ENCODE data around the gene PABPN1L.
A peak's percentile ranks its signal among the peaks of the same experiment; 100 is the strongest.

The PABPN1L gene

GRCh38 chr16:88853325-88853941 is 13.0 kb downstream of the PABPN1L start:
- DNase-seq: peak in 1 of 58 donors; percentile 26

DNA sequence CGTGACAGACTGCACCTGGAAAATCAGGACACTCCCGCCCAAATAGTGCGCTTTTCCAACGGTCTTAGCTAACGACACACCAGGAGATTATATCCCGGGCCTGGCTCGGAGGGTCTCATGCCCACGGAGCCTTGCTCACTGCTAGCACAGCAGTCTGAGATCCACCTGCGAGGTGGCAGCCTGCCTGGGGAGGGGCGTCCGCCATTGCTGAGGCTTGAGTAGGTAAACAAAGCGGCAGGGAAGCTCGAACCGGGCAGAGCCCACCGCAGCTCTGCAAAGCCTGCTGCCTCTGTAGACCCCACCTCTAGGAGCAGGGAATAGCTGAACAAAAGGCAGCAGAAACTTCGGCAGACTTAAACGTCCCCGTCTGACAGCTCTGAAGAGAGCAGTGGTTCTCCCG is 14.8 kb downstream of the PABPN1L start:
- DNase-seq: no peak

DNA sequence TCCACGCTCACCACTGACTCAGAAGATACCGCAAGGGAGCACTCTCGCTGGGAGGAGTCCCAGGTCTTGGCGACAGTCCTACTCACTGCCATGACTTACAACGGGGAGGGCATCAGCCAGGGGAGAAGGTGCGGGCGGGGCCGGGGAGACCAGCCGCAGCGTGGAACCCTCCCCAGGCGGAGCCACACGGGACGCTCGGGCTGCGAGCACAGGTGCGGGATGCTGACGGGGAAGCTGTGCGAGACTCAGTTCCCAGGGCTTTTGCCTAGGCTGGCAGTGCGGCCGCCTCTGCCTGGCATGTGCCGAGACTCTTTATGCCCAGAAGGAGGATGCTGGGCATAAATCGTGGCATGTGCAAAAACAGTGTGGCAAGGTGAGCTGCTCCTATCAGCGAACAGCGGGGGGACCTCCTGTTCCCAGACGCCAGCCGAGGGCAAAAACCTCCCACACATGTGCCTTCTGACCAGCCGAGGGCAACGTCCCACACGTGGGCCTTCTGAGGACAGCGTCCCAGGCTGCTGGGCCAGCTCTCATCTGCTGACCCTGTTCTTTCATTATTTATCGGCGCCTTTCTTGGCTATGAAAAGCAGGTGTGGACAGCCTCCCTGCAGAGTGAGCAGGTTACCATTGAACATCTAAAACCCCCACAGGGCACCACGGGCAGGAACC is 15.8 kb downstream of the PABPN1L start:
- DNase-seq: no peak

- no peak for DNase-seq
Measured at GRCh38 chr16:88848557-88848956, 17.9 kb downstream of the PABPN1L start.

GRCh38 chr16:88847654-88848053 is 18.8 kb downstream of the PABPN1L start:
- DNase-seq: no peak

DNA sequence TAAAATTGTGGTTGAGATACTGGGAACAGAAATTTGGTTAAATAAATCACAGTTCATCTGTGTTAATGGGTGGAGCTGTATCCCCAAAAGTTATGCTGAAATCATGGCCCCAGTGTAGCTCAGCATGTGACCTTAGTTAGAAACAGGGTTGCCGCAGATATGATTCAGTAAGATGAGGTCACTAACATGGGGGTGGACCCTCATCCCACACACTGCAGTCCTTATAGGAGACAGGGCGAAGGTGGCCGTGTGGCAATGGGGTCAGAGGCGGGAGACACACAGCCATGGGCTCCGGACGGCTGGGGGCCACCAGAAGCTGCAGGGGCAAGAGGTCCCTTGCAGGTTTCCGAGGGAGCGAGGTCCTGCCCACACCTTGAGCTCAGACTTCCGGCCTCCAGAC is 20.4 kb downstream of the PABPN1L start:
- no peak for DNase-seq

DNA sequence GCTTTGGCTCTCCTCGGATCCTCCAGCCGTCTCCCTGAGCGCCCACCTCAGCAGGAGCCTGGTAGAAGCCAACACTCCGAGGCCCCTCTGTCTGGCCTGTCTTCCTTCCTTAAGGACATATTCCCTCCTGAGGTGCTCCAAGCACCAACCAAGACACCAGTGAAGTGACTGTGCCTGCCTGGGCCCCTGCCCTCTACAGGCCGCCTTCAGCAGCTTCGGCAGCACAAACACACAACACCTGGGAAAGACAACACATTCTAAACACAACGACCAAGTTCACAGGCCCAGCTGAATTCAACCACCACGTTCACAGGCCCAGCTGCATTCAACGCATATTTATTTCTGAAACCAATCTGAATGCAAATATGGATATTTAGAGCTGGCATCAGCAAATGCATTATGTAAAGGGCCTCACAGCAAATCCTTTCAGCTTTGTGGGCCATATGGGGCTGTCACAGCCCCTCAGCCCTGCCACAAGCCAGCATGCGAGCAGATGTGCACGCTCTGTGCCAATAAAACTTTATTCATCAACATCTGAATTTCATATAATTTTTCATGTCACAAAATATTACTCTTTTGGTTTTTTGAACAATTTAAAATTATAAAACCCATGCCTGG is 21.9 kb downstream of the PABPN1L start:
- peak in 3 of 58 donors; percentile 5 to 9 (median 5) for DNase-seq

DNA sequence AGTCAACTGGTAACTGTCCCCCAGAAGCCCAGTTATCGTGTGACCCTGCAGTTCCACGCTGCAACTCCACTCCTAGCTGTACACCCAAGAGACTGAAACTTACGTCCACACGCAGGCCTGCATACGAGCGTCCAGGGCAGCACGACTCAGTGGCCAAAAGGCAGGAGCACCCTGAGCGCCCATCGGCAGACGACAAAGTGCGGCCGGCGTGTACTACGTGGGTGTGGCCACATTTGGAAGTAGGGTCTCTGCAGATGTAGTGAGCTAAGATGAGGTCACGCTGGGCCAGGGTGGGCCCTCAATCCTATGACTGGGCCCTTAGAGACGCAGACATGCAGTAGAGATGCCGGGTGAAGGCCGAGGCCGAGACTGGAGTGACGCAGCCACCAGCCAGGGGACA is 23.2 kb downstream of the PABPN1L start:
- DNase-seq: no peak

DNA sequence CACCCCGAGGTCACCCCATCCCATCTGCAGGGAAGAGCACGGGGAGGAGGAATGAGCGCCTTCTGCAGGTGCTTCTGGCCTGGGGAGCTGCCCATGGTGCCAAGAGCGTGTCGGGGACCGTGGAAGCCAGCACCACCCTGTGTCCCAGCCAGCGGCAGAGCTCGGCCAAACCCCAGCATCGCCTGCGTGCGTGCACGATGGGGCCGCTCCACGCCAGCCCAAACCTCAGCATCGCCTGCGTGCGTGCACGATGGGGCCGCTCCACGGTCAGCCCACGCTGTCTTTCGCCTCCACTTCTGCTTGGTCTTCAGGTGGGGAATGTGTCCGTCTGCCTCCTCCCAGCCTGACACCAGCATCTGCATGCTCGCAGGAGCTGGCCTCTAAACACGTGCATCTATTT is 23.7 kb downstream of the PABPN1L start:
- DNase-seq: no peak

DNA sequence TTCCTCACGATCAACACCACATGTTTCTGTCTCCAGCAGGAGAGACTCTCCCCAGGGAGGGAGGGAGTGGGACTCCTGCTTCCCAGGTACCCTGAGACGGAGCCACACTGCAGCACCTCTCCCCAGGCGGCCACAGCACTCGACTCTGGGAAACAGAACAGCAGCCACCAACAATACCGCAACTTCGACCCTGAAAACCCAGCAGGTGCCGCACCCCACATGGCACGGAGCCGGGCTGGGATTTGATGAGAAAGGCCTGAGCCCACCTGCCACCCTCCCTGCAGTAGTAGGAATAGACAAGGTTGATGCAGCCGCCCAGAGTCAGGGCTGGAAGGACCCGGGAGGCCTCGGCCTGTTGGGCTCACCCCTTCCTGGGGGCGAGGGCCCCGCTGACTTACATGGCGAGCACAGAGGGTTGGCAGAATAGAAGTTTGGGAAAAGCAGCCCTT is 24.1 kb downstream of the PABPN1L start:
- no peak for DNase-seq

GRCh38 chr16:88841521-88842307 is 24.7 kb downstream of the PABPN1L start:
- no peak for DNase-seq

GRCh38 chr16:88840600-88841215 is 25.8 kb downstream of the PABPN1L start:
- peak in 4 of 58 donors; percentile 6 to 12 (median 9) for DNase-seq

- DNase-seq: no peak
Measured at GRCh38 chr16:88839745-88840599, 26.5 kb downstream of the PABPN1L start.

DNA sequence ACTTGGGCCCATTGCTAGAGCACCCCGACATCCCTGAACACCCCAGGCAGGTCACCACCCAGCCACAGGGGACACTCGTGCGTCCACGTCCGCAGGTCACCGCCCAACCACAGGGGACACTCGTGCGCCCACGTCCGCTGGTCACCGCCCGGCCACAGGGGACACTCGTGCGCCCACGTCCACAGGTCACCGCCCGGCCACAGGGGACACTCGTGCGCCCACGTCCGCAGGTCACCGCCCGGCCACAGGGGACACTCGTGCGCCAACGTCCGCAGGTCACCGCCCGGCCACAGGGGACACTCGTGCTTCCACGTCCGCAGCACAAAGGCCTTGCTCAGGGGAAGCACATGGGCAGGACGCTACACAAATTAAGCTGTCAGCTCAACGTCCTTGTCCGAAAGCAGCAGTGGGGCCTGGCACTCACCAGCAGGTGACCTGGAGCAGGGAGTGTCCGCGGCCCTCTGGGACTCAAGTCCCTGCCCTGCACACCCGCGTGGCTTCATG is 27.4 kb downstream of the PABPN1L start:
- no peak for DNase-seq

DNA sequence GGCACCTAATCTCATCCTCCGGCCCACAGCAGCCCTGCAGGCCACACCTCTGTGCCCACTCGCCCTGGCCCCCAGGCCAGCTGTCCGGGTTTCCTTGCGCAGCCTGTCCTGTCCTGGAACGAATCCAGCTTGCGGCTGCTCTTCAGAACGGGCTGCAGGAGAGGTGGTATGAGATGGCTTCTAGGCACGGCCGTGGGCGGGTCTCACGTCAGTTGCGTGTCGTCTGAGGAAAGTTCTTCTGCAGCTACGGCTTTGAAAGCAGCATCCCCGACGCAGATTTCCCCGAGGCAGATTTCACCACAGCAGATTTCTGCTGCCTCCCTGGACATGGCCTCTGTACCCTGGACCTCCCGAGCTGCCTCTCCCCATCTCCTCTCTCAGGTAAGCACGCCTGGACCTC is 27.9 kb downstream of the PABPN1L start:
- no peak for DNase-seq

DNA sequence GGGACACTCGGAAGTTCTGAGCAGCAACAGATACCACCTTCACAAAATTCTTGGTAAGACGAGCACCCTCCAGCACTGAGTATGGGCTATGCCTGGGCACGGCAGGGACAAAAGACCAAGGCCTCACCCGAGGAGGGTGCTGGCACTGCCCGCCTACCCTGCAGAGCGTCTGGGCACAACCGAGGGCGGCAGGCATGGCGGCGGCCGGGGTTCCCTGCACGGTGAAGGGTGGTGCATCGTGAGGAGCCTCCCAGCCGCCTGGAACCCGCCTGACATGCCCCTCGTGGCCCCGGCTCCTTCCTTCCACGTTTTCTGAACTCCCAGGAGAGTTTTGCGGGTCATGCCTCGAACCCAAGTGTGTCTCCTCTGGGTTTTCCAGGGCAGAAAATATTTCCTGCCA is 28.7 kb downstream of the PABPN1L start:
- DNase-seq: no peak

DNA sequence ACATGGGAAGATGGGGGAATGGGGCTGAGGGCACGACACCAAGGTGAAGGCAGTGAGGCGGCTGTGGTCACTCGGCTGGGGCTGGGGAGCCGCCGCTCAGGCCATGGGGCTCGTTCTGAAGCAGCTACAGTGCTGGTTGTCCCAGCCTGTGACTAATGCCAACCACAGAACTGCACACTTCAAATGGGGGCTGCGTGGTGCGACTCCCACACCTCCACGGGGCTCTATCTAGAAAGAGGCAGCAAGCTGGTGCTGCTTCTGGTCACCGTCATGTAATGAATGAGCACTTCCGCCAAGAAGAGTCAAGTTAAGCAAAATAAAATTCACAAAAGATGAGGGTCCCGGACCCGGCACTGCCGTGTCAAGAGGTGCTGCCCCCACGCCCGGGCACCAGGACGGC is 29.7 kb downstream of the PABPN1L start:
- DNase-seq: no peak

GRCh38 chr16:88835818-88836217 is 30.6 kb downstream of the PABPN1L start:
- no peak for DNase-seq

- no peak for DNase-seq
Measured at GRCh38 chr16:88835383-88835782, 31.1 kb downstream of the PABPN1L start.

DNA sequence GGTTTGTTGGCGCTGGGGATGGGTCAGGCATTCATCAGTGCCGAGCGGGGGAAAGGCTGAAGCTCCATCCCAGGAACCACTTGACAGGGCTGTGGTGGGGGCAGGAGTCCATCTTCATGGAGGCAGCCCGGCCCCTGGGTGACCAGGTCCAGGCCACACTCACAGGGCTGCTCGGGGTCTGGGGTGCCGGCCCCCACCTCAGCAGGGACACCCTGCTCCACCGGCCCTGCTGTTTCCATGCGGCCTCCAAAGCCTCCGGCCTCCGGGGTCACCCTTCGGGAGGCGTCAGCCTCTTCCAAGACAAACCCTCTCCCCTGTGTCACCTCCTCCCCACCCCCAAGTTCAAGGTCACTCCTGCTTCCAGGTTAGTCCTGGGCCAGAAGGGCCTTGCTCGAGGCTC is 31.8 kb downstream of the PABPN1L start:
- no peak for DNase-seq
